SK-N-SH (cell line): ENCODE data around the gene KIRREL2. TPM values are rescaled to one million over a fixed set of nuclear protein-coding genes. Genes with fewer than 3 reads are reported as not detected.

Experiments
- CTCF ChIA-PET: fragments of 300-600, 350-600 bp; formaldehyde crosslinking; extraction: SDS; loops from one replicate; lab custom pipeline; 2021; lab: Yijun Ruan, JAX
- POLR2A ChIA-PET: fragments of 350-600 bp; sonication (Branson Sonifier 250); formaldehyde crosslinking; extraction: SDS; loops from one replicate; lab custom pipeline; 2020; ENCODE audit warnings: antibody characterized with exemption, inconsistent platforms; lab: Yijun Ruan, JAX
- DNase-seq: peaks from one replicate; pipeline ENCODE4 v3.0.0; 2012
- H2AFZ ChIP-seq: fragments of 200-600 bp; sonication (generic); 2 replicates; pipeline ENCODE4 v1.8.1; 2016; ENCODE audit warnings: antibody characterized with exemption, mild to moderate bottlenecking, low read depth
- H3F3A ChIP-seq: fragments of 200-600 bp; sonication (generic); replicated peaks from 2 replicates; pipeline ENCODE3; 2016; ENCODE audit warnings: antibody characterized with exemption, mild to moderate bottlenecking; ENCODE audit not compliant: insufficient read depth
- H3K27ac ChIP-seq, 2 experiments: fragments of 200-500 bp in 1 of 2; fragments of 200-600 bp in 1 of 2; sonication (Bioruptor generic) in 1 of 2; sonication (generic), shearing (Covaris generic) in 1 of 2; 2 replicates each; pipeline versions ENCODE4 v1.5.1 to v1.6.1; 2014 to 2016; ENCODE audit warnings: low read depth in 2 of 2, inconsistent platforms in 1 of 2, low read length in 1 of 2, mild to moderate bottlenecking in 1 of 2, mixed read lengths in 1 of 2
- H3K27me3 ChIP-seq: fragments of 200-600 bp; sonication (generic), shearing (Covaris generic); 2 replicates; pipeline ENCODE4 v1.6.1; 2016; ENCODE audit warnings: mixed run types; ENCODE audit not compliant: insufficient read depth
- H3K36me3 ChIP-seq, 2 experiments: fragments of 200-500 bp in 1 of 2; fragments of 200-600 bp in 1 of 2; sonication (Bioruptor generic) in 1 of 2; sonication (generic) in 1 of 2; replicated peaks in 1 of 2; 2 replicates each; pipeline versions ENCODE3 to v1.5.1; 2014 to 2016; ENCODE audit warnings: low read length in 1 of 2, mild to moderate bottlenecking in 1 of 2; ENCODE audit not compliant: insufficient read depth in 2 of 2, control insufficient read depth in 1 of 2
- H3K4me1 ChIP-seq, 2 experiments: fragments of 200-500 bp in 1 of 2; fragments of 200-600 bp in 1 of 2; sonication (Bioruptor generic) in 1 of 2; sonication (generic), shearing (Covaris generic) in 1 of 2; 2 replicates each; pipeline versions ENCODE4 v1.5.1 to v1.6.1; 2014 to 2016; ENCODE audit warnings: low read depth in 1 of 2, low read length in 1 of 2, mixed run types in 1 of 2; ENCODE audit not compliant: insufficient read depth in 2 of 2, control insufficient read depth in 1 of 2
- H3K4me2 ChIP-seq: fragments of 200-600 bp; sonication (generic), shearing (Covaris generic); 2 replicates; pipeline ENCODE4 v1.6.1; 2017; ENCODE audit warnings: mixed run types
- H3K4me3 ChIP-seq, 2 experiments: fragments of 200-500 bp in 1 of 2; fragments of 200-600 bp in 1 of 2; sonication (Bioruptor generic) in 1 of 2; sonication (generic), shearing (Covaris generic) in 1 of 2; 2 replicates each; pipeline versions ENCODE4 v1.5.1 to v1.8.1; 2014 to 2016; ENCODE audit warnings: low read depth in 2 of 2, inconsistent platforms in 1 of 2, low read length in 1 of 2, mild to moderate bottlenecking in 1 of 2, mixed read lengths in 1 of 2, moderate library complexity in 1 of 2
- H3K79me2 ChIP-seq: fragments of 200-600 bp; sonication (generic); 2 replicates; pipeline ENCODE4 v1.8.1; 2017; ENCODE audit warnings: mild to moderate bottlenecking; ENCODE audit not compliant: insufficient read depth
- H3K9ac ChIP-seq: fragments of 200-600 bp; sonication (generic); 2 replicates; pipeline ENCODE4 v1.6.1; 2017; ENCODE audit warnings: mixed run types
- H3K9me2 ChIP-seq: fragments of 200-600 bp; sonication (generic); 2 replicates; pipeline ENCODE4 v1.6.1; 2017; ENCODE audit warnings: mixed run types
- H3K9me3 ChIP-seq: fragments of 200-600 bp; sonication (generic); 2 replicates; pipeline ENCODE4 v1.6.1; 2017; ENCODE audit warnings: mixed run types, mild to moderate bottlenecking, moderate library complexity
- H4K20me1 ChIP-seq: fragments of 200-600 bp; sonication (generic); 2 replicates; pipeline ENCODE4 v1.6.1; 2017; ENCODE audit warnings: mild to moderate bottlenecking, mixed run types; ENCODE audit not compliant: insufficient read depth
- CHD2 ChIP-seq: fragments of 150-350 bp; IDR thresholded peaks from 2 replicates; pipeline ENCODE4 v1.6.1; 2018; ENCODE audit warnings: low read length; ENCODE audit not compliant: partially characterized antibody
- ELF1 ChIP-seq: IDR thresholded peaks from 2 replicates; pipeline ENCODE4 v1.4.0; 2012
- EP300 ChIP-seq, 2 experiments: IDR thresholded peaks; 2 replicates each; pipeline versions ENCODE4 v1.4.0 to v1.6.1; 2012; ENCODE audit warnings: borderline replicate concordance in 1 of 2, low read depth in 1 of 2, low read length in 1 of 2
- FOSL2 ChIP-seq: IDR thresholded peaks from 2 replicates; pipeline ENCODE4 v1.4.0; 2012; ENCODE audit warnings: low read depth, mild to moderate bottlenecking, moderate library complexity, borderline replicate concordance
- FOXJ3 ChIP-seq: sonication (generic); formaldehyde crosslinking; IDR thresholded peaks from 2 replicates; pipeline ENCODE4 v1.5.1; 2020; ENCODE audit warnings: mild to moderate bottlenecking, missing genetic modification reagents
- FOXM1 ChIP-seq: IDR thresholded peaks from 2 replicates; pipeline ENCODE4 v1.4.0; 2012; ENCODE audit warnings: low read depth, mild to moderate bottlenecking
- GATA2 ChIP-seq: sonication (generic); formaldehyde crosslinking; IDR thresholded peaks from 2 replicates; pipeline ENCODE4 v1.5.0; 2020; ENCODE audit warnings: mild to moderate bottlenecking, missing genetic modification reagents
- MEF2A ChIP-seq: IDR thresholded peaks from 2 replicates; pipeline ENCODE4 v1.4.0; 2012; ENCODE audit warnings: low read depth, borderline replicate concordance
- NFIC ChIP-seq: IDR thresholded peaks from 2 replicates; pipeline ENCODE4 v1.4.0; 2012; ENCODE audit warnings: borderline replicate concordance
- NRF1 ChIP-seq: IDR thresholded peaks from 2 replicates; pipeline ENCODE4 v1.6.1; 2012; ENCODE audit warnings: low read depth, mild to moderate bottlenecking, low read length
- RCOR1 ChIP-seq: fragments of 150-350 bp; IDR thresholded peaks from 2 replicates; pipeline ENCODE4 v1.6.1; 2017; ENCODE audit warnings: antibody characterized with exemption, low read length
- RFX5 ChIP-seq: IDR thresholded peaks from 2 replicates; pipeline ENCODE4 v1.6.1; 2012; ENCODE audit warnings: mild to moderate bottlenecking, improper control_type of control experiment, low read length
- RXRA ChIP-seq: IDR thresholded peaks from 2 replicates; pipeline ENCODE4 v1.4.0; 2012; ENCODE audit warnings: low read depth, mild to moderate bottlenecking, borderline replicate concordance
- SIN3A ChIP-seq: IDR thresholded peaks from 2 replicates; pipeline ENCODE4 v1.6.1; 2012; ENCODE audit warnings: low read depth, mild to moderate bottlenecking, low read length, moderate library complexity, borderline replicate concordance
- YY1 ChIP-seq: IDR thresholded peaks from 2 replicates; pipeline ENCODE4 v1.4.0; 2012; ENCODE audit warnings: low read depth, mild to moderate bottlenecking
- WGBS: methylation state at CpG from one replicate; pipeline ENCODE4 v1.1.6; 2017; ENCODE audit warnings: low lambda C conversion rate; 5-methylcytosine and 5-hydroxymethylcytosine counted together
- polyA plus RNA-seq, 3 experiments: library from polyadenylated mRNA; depleted of rRNA; stranded (reverse); fragments of >200 nt; gene quantifications; 2 replicates each; pipeline ENCODE4 v1.2.3, GENCODE V29; 2012
- small RNA-seq, 7 experiments: library from RNA; depleted of rRNA; stranded (forward); fragments of <200 nt; gene quantifications; one replicate each; pipeline ENCODE3, GENCODE V24; 2012
- TF ChIP-seq, protein P1 (sequence below): fragments of 150-350 bp; IDR thresholded peaks from 2 replicates; pipeline ENCODE4 v1.6.1; 2017; ENCODE audit warnings: antibody characterized with exemption, low read length, low read depth, borderline replicate concordance
- TF ChIP-seq, protein P2 (sequence below): IDR thresholded peaks from 2 replicates; pipeline ENCODE4 v1.4.0; 2012; ENCODE audit warnings: low read depth
- TF ChIP-seq, protein P3 (sequence below): fragments of 200-600 bp; sonication (generic); IDR thresholded peaks from 2 replicates; pipeline ENCODE4 v1.6.1; 2017; ENCODE audit warnings: antibody characterized with exemption, mild to moderate bottlenecking, moderate library complexity
- TF ChIP-seq, protein P4 (sequence below): IDR thresholded peaks from 2 replicates; pipeline ENCODE4 v1.4.0; 2012; ENCODE audit warnings: low read depth, borderline replicate concordance
- TF ChIP-seq, protein P5 (sequence below): IDR thresholded peaks from 2 replicates; pipeline ENCODE4; 2012

KIRREL2 gene
- polyA plus RNA-seq, 1 of the 3 experiments (the other 2 are of a cell fraction): 0.21 TPM

DNA sequence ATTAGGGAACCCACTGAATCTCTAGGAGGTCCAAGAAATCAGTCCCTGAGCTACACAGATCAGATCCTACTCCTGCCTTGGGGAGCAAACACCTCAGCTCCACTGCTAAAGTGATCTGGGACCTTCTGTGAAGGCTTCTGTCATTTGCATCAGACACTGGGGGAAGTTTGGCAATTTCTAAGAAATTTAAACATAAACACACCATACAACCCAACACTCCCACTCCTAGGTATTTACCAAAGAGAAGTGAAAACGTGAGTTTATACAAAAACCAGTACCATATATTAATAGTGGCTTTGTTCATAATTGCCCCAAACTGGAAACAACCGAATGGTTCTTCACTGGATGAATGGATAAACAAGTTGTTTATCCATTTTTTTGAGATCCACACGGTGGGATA is 58.7 kb downstream of the KIRREL2 start:
- no peaks in the 10 kb centered on the region for H3K9me3 ChIP-seq
- no peak overlapping the region for H3K27ac ChIP-seq
- no peak for TF ChIP-seq YY1
- TF ChIP-seq ELF1: no peak
- no peak for TF ChIP-seq GATA2 (CRISPR knock-in tag)
- TF ChIP-seq, protein P1, sequence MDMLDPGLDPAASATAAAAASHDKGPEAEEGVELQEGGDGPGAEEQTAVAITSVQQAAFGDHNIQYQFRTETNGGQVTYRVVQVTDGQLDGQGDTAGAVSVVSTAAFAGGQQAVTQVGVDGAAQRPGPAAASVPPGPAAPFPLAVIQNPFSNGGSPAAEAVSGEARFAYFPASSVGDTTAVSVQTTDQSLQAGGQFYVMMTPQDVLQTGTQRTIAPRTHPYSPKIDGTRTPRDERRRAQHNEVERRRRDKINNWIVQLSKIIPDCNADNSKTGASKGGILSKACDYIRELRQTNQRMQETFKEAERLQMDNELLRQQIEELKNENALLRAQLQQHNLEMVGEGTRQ: no peak
- no peak for TF ChIP-seq RXRA
- TF ChIP-seq FOXM1: no peak
- no peak for TF ChIP-seq CHD2
- TF ChIP-seq, protein P2, sequence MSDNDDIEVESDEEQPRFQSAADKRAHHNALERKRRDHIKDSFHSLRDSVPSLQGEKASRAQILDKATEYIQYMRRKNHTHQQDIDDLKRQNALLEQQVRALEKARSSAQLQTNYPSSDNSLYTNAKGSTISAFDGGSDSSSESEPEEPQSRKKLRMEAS: no peak
- TF ChIP-seq, protein P3, sequence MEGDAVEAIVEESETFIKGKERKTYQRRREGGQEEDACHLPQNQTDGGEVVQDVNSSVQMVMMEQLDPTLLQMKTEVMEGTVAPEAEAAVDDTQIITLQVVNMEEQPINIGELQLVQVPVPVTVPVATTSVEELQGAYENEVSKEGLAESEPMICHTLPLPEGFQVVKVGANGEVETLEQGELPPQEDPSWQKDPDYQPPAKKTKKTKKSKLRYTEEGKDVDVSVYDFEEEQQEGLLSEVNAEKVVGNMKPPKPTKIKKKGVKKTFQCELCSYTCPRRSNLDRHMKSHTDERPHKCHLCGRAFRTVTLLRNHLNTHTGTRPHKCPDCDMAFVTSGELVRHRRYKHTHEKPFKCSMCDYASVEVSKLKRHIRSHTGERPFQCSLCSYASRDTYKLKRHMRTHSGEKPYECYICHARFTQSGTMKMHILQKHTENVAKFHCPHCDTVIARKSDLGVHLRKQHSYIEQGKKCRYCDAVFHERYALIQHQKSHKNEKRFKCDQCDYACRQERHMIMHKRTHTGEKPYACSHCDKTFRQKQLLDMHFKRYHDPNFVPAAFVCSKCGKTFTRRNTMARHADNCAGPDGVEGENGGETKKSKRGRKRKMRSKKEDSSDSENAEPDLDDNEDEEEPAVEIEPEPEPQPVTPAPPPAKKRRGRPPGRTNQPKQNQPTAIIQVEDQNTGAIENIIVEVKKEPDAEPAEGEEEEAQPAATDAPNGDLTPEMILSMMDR: no peak
- TF ChIP-seq RFX5: no peak
- TF ChIP-seq MEF2A: no peak
- no peak for TF ChIP-seq RCOR1
- no peak for TF ChIP-seq NFIC
- TF ChIP-seq FOSL2: no peak
- TF ChIP-seq FOXJ3: no peak
- TF ChIP-seq, protein P4, sequence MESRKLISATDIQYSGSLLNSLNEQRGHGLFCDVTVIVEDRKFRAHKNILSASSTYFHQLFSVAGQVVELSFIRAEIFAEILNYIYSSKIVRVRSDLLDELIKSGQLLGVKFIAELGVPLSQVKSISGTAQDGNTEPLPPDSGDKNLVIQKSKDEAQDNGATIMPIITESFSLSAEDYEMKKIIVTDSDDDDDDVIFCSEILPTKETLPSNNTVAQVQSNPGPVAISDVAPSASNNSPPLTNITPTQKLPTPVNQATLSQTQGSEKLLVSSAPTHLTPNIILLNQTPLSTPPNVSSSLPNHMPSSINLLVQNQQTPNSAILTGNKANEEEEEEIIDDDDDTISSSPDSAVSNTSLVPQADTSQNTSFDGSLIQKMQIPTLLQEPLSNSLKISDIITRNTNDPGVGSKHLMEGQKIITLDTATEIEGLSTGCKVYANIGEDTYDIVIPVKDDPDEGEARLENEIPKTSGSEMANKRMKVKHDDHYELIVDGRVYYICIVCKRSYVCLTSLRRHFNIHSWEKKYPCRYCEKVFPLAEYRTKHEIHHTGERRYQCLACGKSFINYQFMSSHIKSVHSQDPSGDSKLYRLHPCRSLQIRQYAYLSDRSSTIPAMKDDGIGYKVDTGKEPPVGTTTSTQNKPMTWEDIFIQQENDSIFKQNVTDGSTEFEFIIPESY: no peak
- no peak for TF ChIP-seq EP300 (IDR thresholded peaks at IDR 0.05; ENCODE audit: borderline replicate concordance in 1 of 2, low read depth in 1 of 2, low read length in 1 of 2)
- TF ChIP-seq, protein P5, sequence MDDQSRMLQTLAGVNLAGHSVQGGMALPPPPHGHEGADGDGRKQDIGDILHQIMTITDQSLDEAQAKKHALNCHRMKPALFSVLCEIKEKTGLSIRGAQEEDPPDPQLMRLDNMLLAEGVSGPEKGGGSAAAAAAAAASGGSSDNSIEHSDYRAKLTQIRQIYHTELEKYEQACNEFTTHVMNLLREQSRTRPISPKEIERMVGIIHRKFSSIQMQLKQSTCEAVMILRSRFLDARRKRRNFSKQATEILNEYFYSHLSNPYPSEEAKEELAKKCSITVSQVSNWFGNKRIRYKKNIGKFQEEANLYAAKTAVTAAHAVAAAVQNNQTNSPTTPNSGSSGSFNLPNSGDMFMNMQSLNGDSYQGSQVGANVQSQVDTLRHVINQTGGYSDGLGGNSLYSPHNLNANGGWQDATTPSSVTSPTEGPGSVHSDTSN: no peak
- no peak for TF ChIP-seq SIN3A
- no peak for TF ChIP-seq NRF1
- TF ChIP-seq, all 33 proteins: peak for 0
- no peak for DNase-seq
- peaks cover 15% of the 10 kb centered on the region; the same call in 1 of the 2 replicates for H3K27me3 ChIP-seq
- H3K4me2 ChIP-seq: no peak overlapping the region
- H3K9ac ChIP-seq: no peak overlapping the region
- H3F3A ChIP-seq: no peaks in the 10 kb centered on the region
- H4K20me1 ChIP-seq: no peaks in the 10 kb centered on the region
- POLR2A ChIA-PET: interaction anchor here (0.7 kb wide), 1 partner anchor 212 kb away, joined by 7 read pairs; no protein-coding TSS in a partner anchor
- no peaks in the 10 kb centered on the region for H3K36me3 ChIP-seq
- H3K79me2 ChIP-seq: no peaks in the 10 kb centered on the region
- H3K4me1 ChIP-seq: no peaks in the 10 kb centered on the region
- CTCF ChIA-PET: no interaction called here
- H3K9me2 ChIP-seq: no peaks in the 10 kb centered on the region
- 31% methylated on average over 3 of the region's 3 CpGs for WGBS
- H2AFZ ChIP-seq: no peak overlapping the region
- no peak overlapping the region for H3K4me3 ChIP-seq

Small RNA genes lying within 50 kb of the gene (small RNA-seq; reads per million reads assigned to genes)
- 0 to 7.9 (median 0) reads per million in 7 experiments for gene RN7SL402P

Other genes with a start within 250 kb of the KIRREL2 start
- 5.1 and 7.1 TPM in 2 replicates for gene HAUS5, start 244.2 kb upstream of the KIRREL2 start, polyA plus RNA-seq (2012; rRNA removed)
- gene RBM42, start 227.9 kb upstream of the KIRREL2 start, polyA plus RNA-seq (2012; rRNA removed): 48.5 and 69.9 TPM in 2 replicates
- gene ETV2, start 215.2 kb upstream of the KIRREL2 start, polyA plus RNA-seq (2012; rRNA removed): 0.84 and 1.6 TPM in 2 replicates
- 826 and 889 TPM in 2 replicates for gene COX6B1, start 208.6 kb upstream of the KIRREL2 start, polyA plus RNA-seq (2012; rRNA removed)
- 0.11 and 0.16 TPM in 2 replicates for gene UPK1A, start 190.4 kb upstream of the KIRREL2 start, polyA plus RNA-seq (2012; rRNA removed)
- gene ZBTB32, start 152.4 kb upstream of the KIRREL2 start, polyA plus RNA-seq (2012; rRNA removed): not detected in 2 replicates
- gene KMT2B, start 138.9 kb upstream of the KIRREL2 start, polyA plus RNA-seq (2012; rRNA removed): 18.2 and 29.2 TPM in 2 replicates
- 5.1 and 5.6 TPM in 2 replicates for gene IGFLR1, start 114.5 kb upstream of the KIRREL2 start, polyA plus RNA-seq (2012; rRNA removed)
- 25.9 and 29.4 TPM in 2 replicates for gene U2AF1L4, start 111.5 kb upstream of the KIRREL2 start, polyA plus RNA-seq (2012; rRNA removed)
- 66.3 and 99.2 TPM in 2 replicates for gene PSENEN, start 111.3 kb upstream of the KIRREL2 start, polyA plus RNA-seq (2012; rRNA removed)
- gene LIN37, start 108.3 kb upstream of the KIRREL2 start, polyA plus RNA-seq (2012; rRNA removed): 21.1 and 25.2 TPM in 2 replicates
- 0.10 and 0.43 TPM in 2 replicates for gene HSPB6, start 99.9 kb upstream of the KIRREL2 start, polyA plus RNA-seq (2012; rRNA removed)
- 12.3 and 12.5 TPM in 2 replicates for gene PROSER3, start 98.7 kb upstream of the KIRREL2 start, polyA plus RNA-seq (2012; rRNA removed)
- gene ARHGAP33, start 81.3 kb upstream of the KIRREL2 start, polyA plus RNA-seq (2012; rRNA removed): 6.5 and 7.8 TPM in 2 replicates
- gene PRODH2, start 44.1 kb upstream of the KIRREL2 start, polyA plus RNA-seq (2012; rRNA removed): not detected in 2 replicates
- gene NPHS1, start 4.4 kb upstream of the KIRREL2 start, polyA plus RNA-seq (2012; rRNA removed): not detected in 2 replicates
- 31.8 and 66.7 TPM in 2 replicates for gene APLP1, start 11.7 kb downstream of the KIRREL2 start, polyA plus RNA-seq (2012; rRNA removed)
- gene NFKBID, start 43.6 kb downstream of the KIRREL2 start, polyA plus RNA-seq (2012; rRNA removed): 5.5 and 11.4 TPM in 2 replicates
- 0.59 and 0.76 TPM in 2 replicates for gene HCST, start 45.6 kb downstream of the KIRREL2 start, polyA plus RNA-seq (2012; rRNA removed)
- gene TYROBP, start 51.4 kb downstream of the KIRREL2 start, polyA plus RNA-seq (2012; rRNA removed): not detected in 2 replicates
- gene LRFN3, start 79.5 kb downstream of the KIRREL2 start, polyA plus RNA-seq (2012; rRNA removed): 2.1 and 5.4 TPM in 2 replicates
- gene SDHAF1, start 138.3 kb downstream of the KIRREL2 start, polyA plus RNA-seq (2012; rRNA removed): 22.5 and 25.3 TPM in 2 replicates
- 0.48 and 0.58 TPM in 2 replicates for gene SYNE4, start 151.9 kb downstream of the KIRREL2 start, polyA plus RNA-seq (2012; rRNA removed)
- gene ALKBH6, start 157.3 kb downstream of the KIRREL2 start, polyA plus RNA-seq (2012; rRNA removed): 29.9 and 30.7 TPM in 2 replicates
- gene CLIP3, start 176.0 kb downstream of the KIRREL2 start, polyA plus RNA-seq (2012; rRNA removed): 7.1 and 13.1 TPM in 2 replicates
- gene THAP8, start 197.4 kb downstream of the KIRREL2 start, polyA plus RNA-seq (2012; rRNA removed): 6.2 and 6.3 TPM in 2 replicates
- 5.0 and 5.3 TPM in 2 replicates for gene WDR62, start 198.0 kb downstream of the KIRREL2 start, polyA plus RNA-seq (2012; rRNA removed)